Activated T-cell treated with anti-CD3 and anti-CD28 coated beads, Interleukin-2, amount 50 U/mL, for 72 hours (primary cell): ENCODE results near the gene SIRPB2. TPM values are rescaled to one million over a fixed set of nuclear protein-coding genes. Genes with fewer than 3 reads are reported as not detected.

Experiments used
- ATAC-seq, 2 donors: fragments of 150-1000 bp; cut with Tn5 transposase; replicated peaks in 1 of 2; 2 replicates each; pipeline ENCODE4 v1.10.0; 2021; ENCODE audit warnings: moderate library complexity in 2 of 2, mild to moderate bottlenecking in 1 of 2
- DNase-seq, 2 donors: peaks; one replicate each; pipeline ENCODE4 v3.0.0; 2021 to 2022; ENCODE audit warnings: mixed read lengths in 1 of 2
- H3K27ac Mint-ChIP-seq: one replicate; pipeline ENCODE4 v1.8.0; 2022; ENCODE audit warnings: mild to moderate bottlenecking, moderate library complexity, mixed read lengths
- H3K27me3 Mint-ChIP-seq: one replicate; pipeline ENCODE4 v1.8.0; 2022; ENCODE audit warnings: low read depth, mixed read lengths
- H3K36me3 Mint-ChIP-seq, 2 donors: one replicate each; pipeline ENCODE4 v1.8.0; 2022; ENCODE audit warnings: mixed read lengths in 2 of 2, mild to moderate bottlenecking in 1 of 2; ENCODE audit not compliant: insufficient read depth in 2 of 2
- H3K4me1 Mint-ChIP-seq: one replicate; pipeline ENCODE4 v1.8.0; 2022; ENCODE audit warnings: low read depth, mixed read lengths
- H3K4me3 Mint-ChIP-seq, 2 donors: one replicate each; pipeline ENCODE4 v1.8.0; 2022; ENCODE audit warnings: mild to moderate bottlenecking in 2 of 2, mixed read lengths in 2 of 2, moderate library complexity in 2 of 2
- H3K9me3 Mint-ChIP-seq, 2 donors: one replicate each; pipeline ENCODE4 v1.8.0; 2022; ENCODE audit warnings: mixed read lengths in 2 of 2
- total RNA-seq, 2 donors: library from RNA; stranded (reverse); gene quantifications; one replicate each; pipeline ENCODE4 v1.2.3, GENCODE V29; 2022

SIRPB2 gene
- total RNA-seq, 2 donors from 2014 or later, result not detected

DNA sequence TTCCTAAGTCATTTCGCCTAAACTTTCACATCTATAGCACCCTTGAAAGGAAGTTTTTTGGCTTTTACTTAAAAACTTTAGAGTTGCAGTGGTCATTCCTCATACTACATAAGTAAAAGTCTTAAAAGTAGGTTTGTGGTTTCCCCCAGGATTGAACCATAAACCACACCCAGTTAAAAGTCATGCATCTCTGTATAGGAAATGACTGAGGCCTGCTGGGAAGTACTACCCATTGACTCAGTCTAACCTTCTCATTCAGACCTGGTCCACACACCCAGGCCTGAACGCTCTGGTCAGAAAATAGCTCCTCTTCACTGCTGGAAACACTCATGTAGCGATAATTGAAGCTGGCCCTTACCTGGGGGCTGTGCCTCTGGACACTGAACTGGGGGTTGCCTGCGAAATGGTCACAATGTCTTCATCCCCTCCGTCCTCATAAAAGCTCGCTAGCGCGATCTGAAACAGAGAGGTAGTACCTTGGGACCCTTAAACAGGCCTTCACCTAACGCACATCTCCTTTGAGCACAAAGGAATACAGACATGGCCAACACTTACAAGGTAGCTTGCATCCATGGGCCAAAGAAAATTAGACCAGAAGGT lies 27.1 kb downstream of the SIRPB2 start:
- peaks cover 17% of the 10 kb centered on the region for H3K27me3 Mint-ChIP-seq
- DNase-seq, result no peak
- H3K4me1 Mint-ChIP-seq, result peaks cover 54% of the 10 kb centered on the region
- H3K4me3 Mint-ChIP-seq, result peak overlapping the region; percentile 9 to 90
- peak overlapping the region; percentile 58 for H3K27ac Mint-ChIP-seq
- H3K9me3 Mint-ChIP-seq, result no peaks in the 10 kb centered on the region
- H3K36me3 Mint-ChIP-seq, result peaks cover 0 to 14% of the 10 kb centered on the region in 2 donors
- ATAC-seq, result no peak

DNA sequence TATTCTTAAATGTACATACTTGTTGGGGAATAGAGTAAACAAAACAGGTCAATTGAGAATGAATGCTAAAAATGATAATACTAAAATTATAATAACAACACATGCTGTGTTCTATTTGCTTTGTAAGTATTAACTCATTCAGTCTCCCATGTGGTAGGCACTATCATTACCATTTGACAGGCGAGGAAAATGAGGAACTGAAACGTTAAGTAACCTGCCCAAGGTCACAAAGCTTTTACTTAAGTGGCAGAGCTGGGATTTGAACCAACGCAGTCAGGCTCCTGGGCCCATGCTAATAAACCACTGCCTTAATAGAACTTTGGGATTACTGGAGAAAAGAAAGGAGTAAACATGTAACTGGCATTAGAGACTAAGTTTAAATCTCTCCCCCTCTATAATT lies 28.4 kb downstream of the SIRPB2 start:
- H3K27ac Mint-ChIP-seq, result no peak overlapping the region
- H3K27me3 Mint-ChIP-seq, result peaks cover 7% of the 10 kb centered on the region
- ATAC-seq (no peak), DNase-seq (no peak)
- peaks cover 1 to 17% of the 10 kb centered on the region in 2 donors for H3K36me3 Mint-ChIP-seq
- H3K4me3 Mint-ChIP-seq, result no peak overlapping the region
- peaks cover 49% of the 10 kb centered on the region for H3K4me1 Mint-ChIP-seq
- H3K9me3 Mint-ChIP-seq, result no peaks in the 10 kb centered on the region

DNA sequence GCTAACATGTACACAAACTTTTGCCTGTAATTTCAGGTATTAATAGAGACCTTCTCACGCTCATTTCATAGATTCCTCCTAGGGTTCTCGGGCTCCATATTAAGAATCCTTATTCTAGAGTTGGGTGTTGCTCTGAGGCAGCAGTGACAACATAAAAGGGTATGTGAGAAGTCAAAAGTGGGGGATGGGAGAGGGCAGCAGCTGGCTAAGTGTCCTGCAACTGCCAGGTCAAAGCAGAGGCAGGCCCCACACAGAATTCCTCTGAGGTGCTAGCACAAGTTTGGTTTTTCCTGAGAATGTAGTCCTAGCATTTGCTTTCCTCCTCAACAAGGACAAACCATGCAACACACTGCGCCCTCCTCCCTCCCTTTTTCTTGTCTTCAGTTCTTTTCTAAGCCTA lies 29.2 kb downstream of the SIRPB2 start:
- Mint-ChIP-seq H3K4me1 (peaks cover 41% of the 10 kb centered on the region), H3K27me3 (no peaks in the 10 kb centered on the region), H3K27ac (no peak overlapping the region), H3K9me3 (no peaks in the 10 kb centered on the region), H3K36me3 (peaks cover 6 to 22% of the 10 kb centered on the region in 2 donors), H3K4me3 (no peak overlapping the region)
- no peak for ATAC-seq
- DNase-seq, result no peak

DNA sequence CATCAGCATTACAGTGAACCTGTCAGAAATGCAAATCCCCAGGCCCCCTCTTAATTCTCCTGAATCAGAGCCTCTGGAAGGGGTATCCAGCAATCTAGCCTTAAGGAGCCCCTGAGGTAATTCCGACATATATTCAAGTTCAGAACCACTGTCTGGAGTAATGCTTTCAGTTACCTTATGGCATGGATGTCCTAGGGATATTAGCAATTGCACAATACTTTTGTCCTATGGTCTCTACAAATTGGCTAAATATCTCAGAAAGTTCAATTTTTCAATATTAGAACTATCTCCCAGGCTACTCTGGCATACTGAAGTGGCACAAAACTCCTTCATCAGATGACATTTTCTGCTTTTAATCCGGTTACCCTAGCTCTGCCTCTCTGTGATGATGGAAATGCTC lies 30.9 kb downstream of the SIRPB2 start:
- Mint-ChIP-seq H3K27ac (no peak overlapping the region), H3K36me3 (peaks cover 6 to 23% of the 10 kb centered on the region in 2 donors), H3K4me1 (peaks cover 31% of the 10 kb centered on the region), H3K4me3 (no peak overlapping the region), H3K27me3 (no peaks in the 10 kb centered on the region), H3K9me3 (no peaks in the 10 kb centered on the region)
- ATAC-seq (no peak), DNase-seq (no peak)

DNA sequence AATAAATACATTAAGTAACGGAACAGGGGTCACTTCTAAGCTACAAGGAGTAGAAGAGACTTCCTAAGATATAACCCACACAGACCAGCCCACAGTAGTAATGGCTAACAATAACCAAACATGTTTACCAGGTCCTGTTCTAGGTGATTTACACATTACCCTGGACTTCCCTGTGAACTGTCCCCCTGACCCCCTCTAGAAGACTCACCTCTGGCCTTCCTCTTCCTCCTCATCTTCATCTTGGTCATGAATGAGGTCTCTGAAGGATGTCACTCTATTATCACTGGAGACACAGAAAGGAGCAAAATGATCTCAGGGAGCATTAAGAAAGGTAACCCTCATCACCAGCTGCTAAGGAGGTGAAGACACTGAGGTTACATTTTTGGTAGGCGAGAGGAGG lies 33.2 kb downstream of the SIRPB2 start:
- no peak for DNase-seq
- no peak for ATAC-seq
- Mint-ChIP-seq H3K27me3 (no peaks in the 10 kb centered on the region), H3K4me3 (no peak overlapping the region), H3K36me3 (peaks cover 6 to 35% of the 10 kb centered on the region in 2 donors), H3K27ac (no peak overlapping the region), H3K4me1 (peaks cover 8% of the 10 kb centered on the region), H3K9me3 (no peaks in the 10 kb centered on the region)

DNA sequence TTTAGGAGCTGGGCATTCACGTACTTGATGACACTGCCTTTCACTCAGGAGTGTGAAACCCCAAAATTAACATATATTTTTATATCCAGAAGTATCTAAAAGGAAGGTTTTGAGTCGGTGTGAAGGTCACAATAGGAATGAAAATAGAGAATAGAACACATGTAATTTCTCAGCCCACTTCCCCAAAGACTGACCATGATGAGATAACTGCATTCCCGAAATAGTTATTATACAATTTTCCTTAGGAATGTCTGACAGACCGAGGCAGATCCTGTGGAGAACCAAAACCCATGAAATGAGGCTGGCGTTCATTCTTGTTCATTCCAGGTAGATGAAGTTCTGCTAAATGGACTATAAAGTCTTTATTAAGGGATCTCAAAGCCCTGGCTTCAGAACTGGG lies 34.9 kb downstream of the SIRPB2 start:
- no peak for DNase-seq
- H3K36me3 Mint-ChIP-seq, result peaks cover 11 to 40% of the 10 kb centered on the region in 2 donors

GRCh38 chr20:1450926-1451491 lies 40.2 kb downstream of the SIRPB2 start:
- H3K9me3 Mint-ChIP-seq, result no peaks in the 10 kb centered on the region
- H3K36me3 Mint-ChIP-seq, result peaks cover 9 to 29% of the 10 kb centered on the region in 2 donors
- no peaks in the 10 kb centered on the region for H3K27me3 Mint-ChIP-seq
- DNase-seq, result no peak
- no peak for ATAC-seq
- no peak overlapping the region for H3K27ac Mint-ChIP-seq
- H3K4me1 Mint-ChIP-seq, result no peaks in the 10 kb centered on the region
- H3K4me3 Mint-ChIP-seq, result no peak overlapping the region

More for the DNA sequence above, 34.9 kb downstream of the SIRPB2 start:
- no peak for ATAC-seq
- Mint-ChIP-seq H3K27ac (no peak overlapping the region), H3K9me3 (no peaks in the 10 kb centered on the region), H3K4me3 (no peak overlapping the region), H3K27me3 (no peaks in the 10 kb centered on the region), H3K4me1 (no peaks in the 10 kb centered on the region)

DNA sequence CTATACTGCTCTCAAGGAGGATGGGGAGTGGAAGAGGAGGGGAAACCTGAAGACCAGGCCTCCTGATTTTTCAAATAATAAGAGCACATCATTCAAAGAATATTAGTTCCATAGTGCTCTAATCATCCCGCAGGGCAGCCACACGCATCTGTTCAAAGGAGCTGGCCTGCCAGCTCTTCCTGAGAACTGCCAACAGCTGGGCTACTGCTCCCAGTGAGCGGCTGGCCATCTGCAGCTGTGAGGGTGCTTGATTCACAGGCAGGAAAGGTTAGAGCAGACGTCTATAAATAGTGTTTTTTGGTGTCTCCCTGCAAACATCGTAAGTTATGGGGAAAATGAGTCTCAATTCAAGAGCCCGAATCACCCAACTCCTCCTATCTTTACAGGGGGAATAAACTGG lies 41.9 kb downstream of the SIRPB2 start:
- ATAC-seq, result no peak
- Mint-ChIP-seq H3K27ac (no peak overlapping the region), H3K9me3 (no peaks in the 10 kb centered on the region), H3K4me3 (no peak overlapping the region), H3K4me1 (no peaks in the 10 kb centered on the region), H3K36me3 (peaks cover 11 to 30% of the 10 kb centered on the region in 2 donors), H3K27me3 (no peaks in the 10 kb centered on the region)
- no peak for DNase-seq

- Mint-ChIP-seq H3K27me3 (no peaks in the 10 kb centered on the region), H3K9me3 (no peaks in the 10 kb centered on the region), H3K4me1 (no peaks in the 10 kb centered on the region), H3K4me3 (no peak overlapping the region), H3K36me3 (peaks cover 13 to 26% of the 10 kb centered on the region in 2 donors), H3K27ac (no peak overlapping the region)
- DNase-seq (no peak), ATAC-seq (no peak)
These were observed 43.1 kb downstream of the SIRPB2 start for GRCh38 chr20:1448081-1448620.

DNA sequence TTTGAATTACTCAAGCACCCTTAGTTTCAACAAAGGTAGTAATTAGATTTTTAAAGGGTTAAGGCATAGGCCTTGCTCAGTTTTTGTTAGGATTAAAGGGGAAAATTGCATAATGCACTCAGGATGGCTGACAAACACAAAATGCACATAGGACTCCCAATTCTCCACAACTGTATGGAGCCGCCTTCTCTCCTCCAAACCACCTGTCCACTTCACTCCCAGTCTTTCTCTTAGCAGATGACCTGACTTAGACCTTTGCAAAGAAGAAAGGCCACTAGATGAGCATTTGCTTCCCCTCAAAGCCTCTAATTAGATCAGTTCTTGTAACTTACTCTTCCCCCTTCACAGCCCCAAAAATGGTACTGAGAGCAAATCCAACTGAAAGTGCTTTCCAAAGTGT lies 44.7 kb downstream of the SIRPB2 start:
- Mint-ChIP-seq H3K9me3 (no peaks in the 10 kb centered on the region), H3K4me3 (no peak overlapping the region), H3K27ac (no peak overlapping the region), H3K4me1 (no peaks in the 10 kb centered on the region), H3K27me3 (no peaks in the 10 kb centered on the region), H3K36me3 (peaks cover 9 to 23% of the 10 kb centered on the region in 2 donors)
- no peak for ATAC-seq
- no peak for DNase-seq

DNA sequence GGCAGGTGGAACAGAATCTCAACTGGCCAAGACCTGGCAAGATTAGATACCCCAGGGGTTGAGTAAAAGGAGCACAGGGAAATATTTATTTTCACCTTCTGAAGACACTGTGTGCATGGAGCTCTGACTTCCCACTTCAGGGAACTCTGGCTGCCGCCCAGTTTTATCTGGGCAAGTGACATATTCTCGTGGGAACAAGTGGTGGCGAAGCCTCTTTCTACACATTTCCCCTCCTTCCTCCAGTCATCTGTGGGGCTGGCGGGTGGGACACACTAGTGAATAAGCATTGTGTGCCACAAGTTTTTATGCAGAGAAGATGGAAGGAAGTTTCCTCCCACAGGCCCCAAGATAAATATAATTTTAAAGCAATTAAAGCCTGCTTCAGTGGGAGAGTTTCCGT lies 48.1 kb downstream of the SIRPB2 start:
- Mint-ChIP-seq H3K4me1 (no peaks in the 10 kb centered on the region), H3K9me3 (no peaks in the 10 kb centered on the region), H3K27ac (no peak overlapping the region), H3K27me3 (no peaks in the 10 kb centered on the region), H3K36me3 (peaks cover 5 to 14% of the 10 kb centered on the region in 2 donors), H3K4me3 (no peak overlapping the region)
- DNase-seq (no peak), ATAC-seq (no peak)

DNA sequence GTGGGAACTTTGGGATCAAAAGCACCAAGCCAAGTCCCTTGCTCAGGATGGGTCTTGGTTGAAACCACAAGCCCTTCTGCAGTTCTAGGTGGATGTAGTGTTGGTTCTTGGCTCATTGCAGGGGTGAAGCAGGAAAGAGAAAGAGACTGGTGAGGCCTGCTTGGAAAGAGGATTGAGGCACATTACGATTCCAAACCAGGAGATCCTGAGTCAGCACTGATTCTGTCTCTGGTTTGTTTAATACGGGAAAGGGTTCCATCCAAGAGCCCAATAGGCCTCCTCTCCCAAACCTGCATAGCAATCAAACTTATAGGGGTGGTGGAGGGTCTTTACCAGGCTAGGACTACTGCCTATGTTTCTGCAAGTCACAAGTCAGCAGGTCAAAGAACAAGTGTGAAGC lies 48.9 kb downstream of the SIRPB2 start:
- Mint-ChIP-seq H3K4me3 (no peak overlapping the region), H3K27me3 (no peaks in the 10 kb centered on the region), H3K36me3 (peaks cover 5 to 14% of the 10 kb centered on the region in 2 donors), H3K4me1 (no peaks in the 10 kb centered on the region), H3K9me3 (no peaks in the 10 kb centered on the region), H3K27ac (no peak overlapping the region)
- DNase-seq (no peak), ATAC-seq (no peak)

DNA sequence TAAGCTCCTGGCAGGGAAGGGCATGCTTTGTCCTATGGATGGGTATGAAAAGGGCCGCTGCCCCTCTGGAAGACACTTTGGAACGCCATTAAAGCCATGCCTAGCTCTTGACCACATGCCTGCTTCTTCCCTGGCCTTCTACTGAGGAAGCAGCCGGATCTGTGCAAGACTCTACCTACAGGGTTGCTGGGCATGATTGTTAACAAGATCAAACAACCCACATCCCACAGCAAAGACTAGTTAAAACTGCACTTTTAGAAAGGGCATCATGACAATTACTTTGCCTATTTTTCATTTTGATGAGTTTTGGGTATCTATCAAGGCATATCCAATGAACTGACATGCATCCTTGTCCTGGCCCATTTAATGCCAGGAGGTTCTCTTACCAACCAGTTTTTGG lies 50.1 kb downstream of the SIRPB2 start:
- DNase-seq (no peak), ATAC-seq (no peak)
- Mint-ChIP-seq H3K9me3 (no peaks in the 10 kb centered on the region), H3K4me3 (no peak overlapping the region), H3K27me3 (no peaks in the 10 kb centered on the region), H3K27ac (no peak overlapping the region), H3K4me1 (peaks cover 2% of the 10 kb centered on the region), H3K36me3 (peaks cover 5 to 11% of the 10 kb centered on the region in 2 donors)

- H3K4me3 Mint-ChIP-seq, result no peak overlapping the region
These were observed 51.2 kb downstream of the SIRPB2 start for GRCh38 chr20:1440024-1440423.

More at GRCh38 chr20:1440024-1440423, 51.2 kb downstream of the SIRPB2 start:
- DNase-seq (peak in 1 of 2 donors; percentile 22), ATAC-seq (peak in 1 of 2 donors; percentile 33)
- Mint-ChIP-seq H3K36me3 (peaks cover 5 to 7% of the 10 kb centered on the region in 2 donors), H3K4me1 (peaks cover 13% of the 10 kb centered on the region), H3K27me3 (no peaks in the 10 kb centered on the region), H3K9me3 (no peaks in the 10 kb centered on the region), H3K27ac (no peak overlapping the region)
